ENCODE results near the gene CACNA1C. TPM values are rescaled to one million over a fixed set of nuclear protein-coding genes. Genes with fewer than 3 reads are reported as not detected.

Gene CACNA1C
- total RNA-seq, 1 experiment from 2014 or later: not detected

DNA sequence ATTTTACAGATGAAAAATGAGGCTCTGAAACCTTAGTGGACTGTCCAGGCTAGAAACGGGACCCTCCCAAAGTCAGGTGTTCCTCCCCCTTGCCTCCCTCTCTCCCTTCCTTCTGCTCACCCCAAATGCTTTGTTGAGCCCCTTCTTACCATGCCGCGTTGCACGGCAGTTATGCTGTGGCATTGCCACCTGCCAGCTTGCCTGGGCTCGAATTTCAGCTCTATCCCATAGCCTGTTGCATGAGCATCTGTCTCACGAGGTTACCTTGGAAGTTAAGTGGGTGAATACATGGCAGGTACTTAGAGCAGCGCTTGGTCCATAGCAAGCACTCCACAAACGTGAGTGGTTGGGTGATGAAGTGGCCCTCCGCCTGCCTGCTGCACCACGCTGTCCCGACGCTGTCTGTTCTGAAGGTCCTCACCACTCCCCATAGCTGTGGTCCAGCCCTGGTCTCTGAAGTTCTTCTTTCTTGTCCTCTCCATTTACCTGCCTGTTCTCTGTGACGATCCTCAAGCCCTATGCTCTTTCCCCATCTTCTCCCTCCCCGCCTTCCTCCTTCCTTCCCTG, 269.9 kb downstream of the CACNA1C start:
- peaks cover 98% of the 10 kb centered on the region for H3K27me3 ChIP-seq (ENCODE audit: insufficient read depth, low read depth)
- H3F3A ChIP-seq (ENCODE audit: insufficient read depth, low read depth): no peaks in the 10 kb centered on the region
- no peak for DNase-seq
- H3K36me3 ChIP-seq (ENCODE audit: low read depth): no peaks in the 10 kb centered on the region
- H3K4me1 ChIP-seq (replicated peaks; ENCODE audit: insufficient read depth): no peaks in the 10 kb centered on the region
- H3K79me2 ChIP-seq (ENCODE audit: low read depth): no peaks in the 10 kb centered on the region
- no peak overlapping the region for H3K27ac ChIP-seq
- BruUV-seq (replicated peaks): no TSS peak
- CTCF ChIA-PET: no interaction called here
- no peak overlapping the region for H3K4me2 ChIP-seq
- POLR2A ChIA-PET (ENCODE audit: unreplicated experiment): no interaction called here
- no peak overlapping the region for H2AFZ ChIP-seq
- intact Hi-C loops (cut with micrococcal nuclease; ENCODE audit: unreplicated experiment): no loop called here
- no peaks in the 10 kb centered on the region for H3K9me2 ChIP-seq (ENCODE audit: insufficient read depth)
- TF ChIP-seq, protein P1, sequence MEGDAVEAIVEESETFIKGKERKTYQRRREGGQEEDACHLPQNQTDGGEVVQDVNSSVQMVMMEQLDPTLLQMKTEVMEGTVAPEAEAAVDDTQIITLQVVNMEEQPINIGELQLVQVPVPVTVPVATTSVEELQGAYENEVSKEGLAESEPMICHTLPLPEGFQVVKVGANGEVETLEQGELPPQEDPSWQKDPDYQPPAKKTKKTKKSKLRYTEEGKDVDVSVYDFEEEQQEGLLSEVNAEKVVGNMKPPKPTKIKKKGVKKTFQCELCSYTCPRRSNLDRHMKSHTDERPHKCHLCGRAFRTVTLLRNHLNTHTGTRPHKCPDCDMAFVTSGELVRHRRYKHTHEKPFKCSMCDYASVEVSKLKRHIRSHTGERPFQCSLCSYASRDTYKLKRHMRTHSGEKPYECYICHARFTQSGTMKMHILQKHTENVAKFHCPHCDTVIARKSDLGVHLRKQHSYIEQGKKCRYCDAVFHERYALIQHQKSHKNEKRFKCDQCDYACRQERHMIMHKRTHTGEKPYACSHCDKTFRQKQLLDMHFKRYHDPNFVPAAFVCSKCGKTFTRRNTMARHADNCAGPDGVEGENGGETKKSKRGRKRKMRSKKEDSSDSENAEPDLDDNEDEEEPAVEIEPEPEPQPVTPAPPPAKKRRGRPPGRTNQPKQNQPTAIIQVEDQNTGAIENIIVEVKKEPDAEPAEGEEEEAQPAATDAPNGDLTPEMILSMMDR (conservative IDR thresholded peaks at IDR 0.05): no peak
- no peak for TF ChIP-seq EZH2 (IDR thresholded peaks at IDR 0.05; ENCODE audit: low read depth)
- H3K9me3 ChIP-seq (ENCODE audit: insufficient read depth, low read depth): no peaks in the 10 kb centered on the region
- 0 out of 2 replicates have a peak, but pooled peaks cover 6% of the 10 kb centered on the region for H4K20me1 ChIP-seq (ENCODE audit: insufficient read depth)
- H3K4me3 ChIP-seq: no peak overlapping the region

- TF ChIP-seq EZH2 (IDR thresholded peaks at IDR 0.05; ENCODE audit: low read depth): no peak
- TF ChIP-seq, protein P1 (conservative IDR thresholded peaks at IDR 0.05): no peak
- H4K20me1 ChIP-seq (ENCODE audit: insufficient read depth): 0 out of 2 replicates have a peak, but pooled peaks cover 6% of the 10 kb centered on the region
- intact Hi-C loops (cut with micrococcal nuclease; ENCODE audit: unreplicated experiment): no loop called here
- DNase-seq: no peak
- no peaks in the 10 kb centered on the region for H3K9me3 ChIP-seq (ENCODE audit: insufficient read depth, low read depth)
- H3K27me3 ChIP-seq (ENCODE audit: insufficient read depth, low read depth): peaks cover 98% of the 10 kb centered on the region
- no peaks in the 10 kb centered on the region for H3K36me3 ChIP-seq (ENCODE audit: low read depth)
- CTCF ChIA-PET: no interaction called here
- no peak overlapping the region for H3K4me3 ChIP-seq
- H2AFZ ChIP-seq: no peak overlapping the region
- H3K4me1 ChIP-seq (replicated peaks; ENCODE audit: insufficient read depth): no peaks in the 10 kb centered on the region
- POLR2A ChIA-PET (ENCODE audit: unreplicated experiment): no interaction called here
- H3K27ac ChIP-seq: no peak overlapping the region
- H3K79me2 ChIP-seq (ENCODE audit: low read depth): no peaks in the 10 kb centered on the region
- H3K4me2 ChIP-seq: no peak overlapping the region
- no peaks in the 10 kb centered on the region for H3K9me2 ChIP-seq (ENCODE audit: insufficient read depth)
- no TSS peak for BruUV-seq (replicated peaks)
- H3F3A ChIP-seq (ENCODE audit: insufficient read depth, low read depth): no peaks in the 10 kb centered on the region
Measured at GRCh38 chr12:2323532-2324255, 270.9 kb downstream of the CACNA1C start.

DNA sequence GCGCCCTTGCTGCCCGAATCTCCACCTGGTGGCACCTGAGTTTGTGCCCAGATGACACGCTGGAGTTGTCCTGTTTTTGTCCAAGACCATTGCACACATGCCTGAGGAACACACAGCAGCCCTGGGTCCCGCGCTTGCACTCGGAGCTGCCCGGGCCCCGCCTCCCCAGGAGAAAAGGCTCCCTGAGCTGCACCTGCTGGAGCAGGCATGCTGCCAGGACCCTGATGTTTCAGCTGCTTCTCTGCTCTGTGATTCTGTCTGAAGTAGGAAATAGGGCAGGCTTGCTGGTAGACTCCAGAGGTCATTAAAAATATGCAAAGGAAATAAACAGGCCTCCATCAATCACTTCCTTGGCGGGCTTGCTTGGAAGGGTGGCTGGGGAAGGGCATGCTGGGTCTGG, 271.6 kb downstream of the CACNA1C start:
- no peaks in the 10 kb centered on the region for H3F3A ChIP-seq (ENCODE audit: insufficient read depth, low read depth)
- no TSS peak for BruUV-seq (replicated peaks)
- ChIA-PET CTCF (no interaction called here), POLR2A (ENCODE audit: unreplicated experiment) (no interaction called here)
- H3K27ac ChIP-seq: no peak overlapping the region
- H3K9me2 ChIP-seq (ENCODE audit: insufficient read depth): no peaks in the 10 kb centered on the region
- no peak for TF ChIP-seq EZH2 (IDR thresholded peaks at IDR 0.05; ENCODE audit: low read depth)
- TF ChIP-seq, protein P1 (conservative IDR thresholded peaks at IDR 0.05): no peak
- H2AFZ ChIP-seq: no peak overlapping the region
- H3K9me3 ChIP-seq (ENCODE audit: insufficient read depth, low read depth): no peaks in the 10 kb centered on the region
- 0 out of 2 replicates have a peak, but pooled peaks cover 6% of the 10 kb centered on the region for H4K20me1 ChIP-seq (ENCODE audit: insufficient read depth)
- intact Hi-C loops (cut with micrococcal nuclease; ENCODE audit: unreplicated experiment): no loop called here
- no peaks in the 10 kb centered on the region for H3K79me2 ChIP-seq (ENCODE audit: low read depth)
- peaks cover 99% of the 10 kb centered on the region for H3K27me3 ChIP-seq (ENCODE audit: insufficient read depth, low read depth)
- no peak overlapping the region for H3K4me2 ChIP-seq
- no peaks in the 10 kb centered on the region for H3K4me1 ChIP-seq (replicated peaks; ENCODE audit: insufficient read depth)
- H3K36me3 ChIP-seq (ENCODE audit: low read depth): no peaks in the 10 kb centered on the region
- no peak overlapping the region for H3K4me3 ChIP-seq
- DNase-seq: no peak

All from PC-9 (cell line).